ENCODE results near the gene MIDN.

MIDN gene

GRCh38 chr19:1220477-1220930, 27.9 kb upstream of the MIDN start:
- no peak for DNase-seq (ENCODE audit: low read depth)
- H3K4me3 ChIP-seq (ENCODE audit: low read depth, low read length), result no peak overlapping the region

DNA sequence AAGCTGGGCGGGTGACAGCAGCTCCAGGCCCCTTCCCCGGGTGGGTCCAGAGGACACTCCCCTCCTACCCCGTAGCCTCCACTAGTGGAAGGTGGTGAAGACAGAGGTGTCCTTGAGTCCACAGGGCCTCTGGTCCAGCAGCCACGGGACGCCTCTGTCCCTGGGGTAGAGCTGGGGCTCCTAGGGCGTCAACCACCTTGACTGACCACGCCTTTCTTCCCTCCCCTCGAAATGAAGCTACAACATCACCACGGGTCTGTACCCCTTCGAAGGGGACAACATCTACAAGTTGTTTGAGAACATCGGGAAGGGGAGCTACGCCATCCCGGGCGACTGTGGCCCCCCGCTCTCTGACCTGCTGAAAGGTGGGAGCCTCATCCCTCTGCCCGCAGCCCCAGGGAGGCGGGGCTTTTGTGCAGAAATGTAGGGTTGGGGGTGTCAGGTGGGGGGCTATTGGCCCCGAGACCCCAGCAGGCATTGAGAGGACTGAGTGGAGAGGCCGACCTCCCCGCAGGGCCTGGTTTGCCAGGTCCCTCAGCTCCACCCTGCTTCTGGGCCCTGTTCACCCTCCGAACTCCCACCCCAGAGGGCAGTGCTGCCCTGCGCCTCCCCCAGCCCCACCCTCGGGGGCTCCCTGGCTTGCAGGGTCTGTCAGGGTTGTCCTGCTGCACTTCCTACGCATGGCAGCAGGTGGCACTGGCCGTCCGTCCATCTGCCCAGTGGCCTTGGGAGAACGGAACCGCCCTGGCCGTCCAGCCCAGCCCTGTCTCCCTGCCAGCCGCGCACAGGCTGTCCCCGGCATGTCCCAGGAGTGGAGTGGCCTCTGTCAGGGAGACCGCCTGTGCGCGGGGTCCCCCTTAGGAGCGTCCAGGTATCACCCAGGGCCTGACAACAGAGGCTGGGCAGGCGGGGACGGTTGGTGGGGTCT, 27.1 kb upstream of the MIDN start:
- DNase-seq (ENCODE audit: low read depth), result no peak
- no peak overlapping the region for H3K4me3 ChIP-seq (ENCODE audit: low read depth, low read length)

GRCh38 chr19:1221904-1222255, 26.5 kb upstream of the MIDN start:
- no peak overlapping the region for H3K4me3 ChIP-seq (ENCODE audit: low read depth, low read length)
- DNase-seq (ENCODE audit: low read depth), result no peak

- no peak overlapping the region for H3K4me3 ChIP-seq (ENCODE audit: low read depth, low read length)
- DNase-seq (ENCODE audit: low read depth), result no peak
Measured at GRCh38 chr19:1222394-1222793, 26.0 kb upstream of the MIDN start.

GRCh38 chr19:1223018-1223855, 25.1 kb upstream of the MIDN start:
- no peak for DNase-seq (ENCODE audit: low read depth)
- H3K4me3 ChIP-seq (ENCODE audit: low read depth, low read length), result no peak overlapping the region

GRCh38 chr19:1224047-1224825, 24.1 kb upstream of the MIDN start:
- no peak overlapping the region for H3K4me3 ChIP-seq (ENCODE audit: low read depth, low read length)
- no peak for DNase-seq (ENCODE audit: low read depth)

DNA sequence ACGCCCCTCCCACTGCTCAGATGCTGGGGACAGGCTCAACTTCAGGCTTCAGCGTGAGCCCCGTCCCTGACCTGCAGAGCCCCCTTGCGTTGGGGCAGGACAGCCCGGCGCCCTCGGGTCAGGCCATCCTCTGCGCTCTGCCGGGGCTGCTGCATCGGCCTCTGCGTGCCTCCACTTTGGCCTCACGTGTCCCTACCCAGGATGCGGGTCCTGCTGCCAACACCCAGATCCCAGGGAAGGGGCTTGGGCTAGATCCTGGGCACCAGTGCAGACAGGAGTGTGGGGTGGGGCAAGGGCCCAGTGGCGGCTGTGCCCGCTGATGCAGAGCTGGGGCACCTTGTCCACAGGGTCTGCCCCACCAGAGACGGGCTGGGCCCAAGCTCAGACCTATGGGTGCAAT, 23.5 kb upstream of the MIDN start:
- no peak overlapping the region for H3K4me3 ChIP-seq (ENCODE audit: low read depth, low read length)
- no peak for DNase-seq (ENCODE audit: low read depth)

DNA sequence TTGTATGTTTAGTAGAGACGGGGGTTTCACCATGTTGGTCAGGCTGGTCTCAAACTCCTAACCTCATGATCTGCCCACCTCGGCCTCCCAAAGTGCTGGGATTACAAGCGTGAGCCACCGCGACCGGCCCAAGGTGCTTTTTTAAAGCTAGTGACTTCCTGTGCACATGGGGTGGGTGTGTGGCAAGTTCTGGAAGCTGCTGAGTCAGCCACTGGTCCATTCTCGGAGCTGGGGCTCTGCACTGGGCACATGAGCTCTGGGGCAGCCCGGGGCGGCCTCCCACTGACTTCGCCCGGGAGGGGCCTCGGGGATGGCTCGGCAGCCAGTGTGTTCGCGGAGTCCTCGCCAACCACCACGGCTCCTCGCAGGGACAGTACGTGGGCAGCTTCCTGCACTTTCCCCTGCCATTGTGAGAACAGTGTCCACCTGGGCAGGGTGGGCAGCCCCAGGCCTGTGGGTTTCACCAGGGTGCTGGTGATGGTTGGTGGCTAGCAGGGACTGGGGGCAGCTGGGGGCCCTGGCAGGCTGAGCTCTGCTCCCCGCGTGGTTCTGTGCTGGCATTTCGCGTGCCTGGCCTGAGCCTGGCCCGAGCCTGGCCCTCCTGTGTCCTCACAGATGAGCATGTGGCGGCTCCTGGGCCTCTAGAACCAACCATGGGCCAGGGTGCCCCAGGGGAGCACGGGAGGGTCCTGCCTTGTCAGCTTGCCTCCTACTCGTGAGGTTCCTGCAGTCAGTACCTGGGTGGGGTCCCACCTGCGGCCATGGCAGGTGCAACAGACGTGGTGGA, 22.8 kb upstream of the MIDN start:
- no peak for DNase-seq (ENCODE audit: low read depth)
- H3K4me3 ChIP-seq (ENCODE audit: low read depth, low read length), result no peak overlapping the region

- no peak overlapping the region for H3K4me3 ChIP-seq (ENCODE audit: low read depth, low read length)
- DNase-seq (ENCODE audit: low read depth), result no peak
Measured at GRCh38 chr19:1226227-1226518, 22.2 kb upstream of the MIDN start.

GRCh38 chr19:1226522-1227303, 21.7 kb upstream of the MIDN start:
- DNase-seq (ENCODE audit: low read depth), result no peak
- H3K4me3 ChIP-seq (ENCODE audit: low read depth, low read length), result no peak overlapping the region

DNA sequence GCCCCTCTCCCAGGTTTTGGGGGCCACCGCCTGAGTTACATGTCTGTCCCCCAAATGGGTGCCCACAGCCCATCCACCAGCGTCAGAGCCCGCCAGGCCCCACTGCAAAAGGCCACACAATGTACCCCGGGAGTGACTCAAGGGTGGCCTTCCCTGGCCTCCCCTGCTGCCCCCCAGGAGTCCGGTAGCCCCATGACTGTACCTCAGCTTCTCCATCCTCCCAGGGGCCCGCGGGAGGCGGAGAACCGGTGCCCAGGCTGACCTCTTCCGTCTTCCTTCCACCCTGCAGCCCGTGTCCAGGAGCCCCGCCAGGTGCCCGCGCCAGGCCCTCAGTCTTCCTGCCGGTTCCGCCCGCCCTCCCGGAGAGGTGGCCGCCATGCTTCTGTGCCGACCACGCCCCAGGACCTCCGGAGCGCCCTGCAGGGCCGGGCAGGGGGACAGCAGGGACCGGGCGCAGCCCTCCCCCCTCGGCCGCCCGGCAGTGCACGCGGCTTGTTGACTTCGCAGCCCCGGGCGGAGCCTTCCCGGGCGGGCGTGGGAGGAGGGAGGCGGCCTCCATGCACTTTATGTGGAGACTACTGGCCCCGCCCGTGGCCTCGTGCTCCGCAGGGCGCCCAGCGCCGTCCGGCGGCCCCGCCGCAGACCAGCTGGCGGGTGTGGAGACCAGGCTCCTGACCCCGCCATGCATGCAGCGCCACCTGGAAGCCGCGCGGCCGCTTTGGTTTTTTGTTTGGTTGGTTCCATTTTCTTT, 20.9 kb upstream of the MIDN start:
- no peak for DNase-seq (ENCODE audit: low read depth)
- H3K4me3 ChIP-seq (ENCODE audit: low read depth, low read length), result no peak overlapping the region

- DNase-seq (ENCODE audit: low read depth), result no peak
- H3K4me3 ChIP-seq (ENCODE audit: low read depth, low read length), result no peak overlapping the region
Measured at GRCh38 chr19:1228161-1228957, 20.0 kb upstream of the MIDN start.

DNA sequence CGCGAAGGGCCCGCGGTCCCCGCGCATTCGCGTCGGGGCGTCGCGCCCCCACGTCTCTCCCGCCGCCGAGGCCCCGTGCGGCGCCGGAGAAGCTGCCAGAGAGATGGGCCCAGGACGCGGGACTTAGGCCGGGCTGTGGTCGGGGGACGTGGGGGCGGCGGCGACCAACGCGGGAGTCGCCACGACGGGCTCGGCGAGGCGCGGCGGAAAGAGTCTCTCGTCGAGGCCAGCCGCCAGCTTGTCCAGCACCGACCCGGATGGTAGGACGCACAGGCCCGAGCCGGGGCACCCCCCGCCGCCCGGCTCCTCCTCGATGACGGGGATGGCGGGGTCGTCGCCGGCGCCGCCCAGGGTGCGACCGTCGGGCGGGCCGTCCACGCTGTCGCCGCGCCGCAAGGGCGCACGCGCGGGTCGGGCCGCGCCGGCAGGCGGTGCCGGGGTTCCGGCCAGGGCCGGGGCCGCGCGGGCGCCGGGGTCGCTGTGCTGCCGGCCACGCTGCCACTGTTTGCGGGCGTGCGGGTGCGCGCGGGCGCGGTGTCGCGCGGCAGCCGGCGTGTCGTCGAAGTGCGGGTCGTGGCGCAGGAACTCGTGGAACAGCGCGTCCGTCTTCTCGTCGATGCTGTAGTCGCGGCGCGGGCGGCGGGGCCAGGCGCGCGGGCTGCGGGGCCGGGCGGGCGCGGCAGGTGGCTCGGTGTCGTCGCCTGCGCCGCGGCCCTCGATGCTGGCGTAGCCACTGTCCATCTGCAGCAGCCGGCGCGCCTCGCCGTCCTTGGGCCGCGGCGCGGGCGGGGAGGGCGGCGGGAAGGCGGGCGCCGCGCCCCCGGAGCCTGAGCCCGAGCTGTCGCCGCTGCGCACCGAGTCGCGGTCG, 19.1 kb upstream of the MIDN start:
- no peak for DNase-seq (ENCODE audit: low read depth)
- H3K4me3 ChIP-seq (ENCODE audit: low read depth, low read length), result no peak overlapping the region

GRCh38 chr19:1229924-1230782, 18.2 kb upstream of the MIDN start:
- DNase-seq (ENCODE audit: low read depth), result no peak
- H3K4me3 ChIP-seq (ENCODE audit: low read depth, low read length), result no peak overlapping the region

GRCh38 chr19:1230783-1231489, 17.4 kb upstream of the MIDN start:
- H3K4me3 ChIP-seq (ENCODE audit: low read depth, low read length), result no peak overlapping the region

More at GRCh38 chr19:1230783-1231489, 17.4 kb upstream of the MIDN start:
- no peak for DNase-seq (ENCODE audit: low read depth)

Measured in skeletal muscle cell (primary cell).